Measurements from ENCODE around the gene ACVR2B.

The ACVR2B gene

DNA sequence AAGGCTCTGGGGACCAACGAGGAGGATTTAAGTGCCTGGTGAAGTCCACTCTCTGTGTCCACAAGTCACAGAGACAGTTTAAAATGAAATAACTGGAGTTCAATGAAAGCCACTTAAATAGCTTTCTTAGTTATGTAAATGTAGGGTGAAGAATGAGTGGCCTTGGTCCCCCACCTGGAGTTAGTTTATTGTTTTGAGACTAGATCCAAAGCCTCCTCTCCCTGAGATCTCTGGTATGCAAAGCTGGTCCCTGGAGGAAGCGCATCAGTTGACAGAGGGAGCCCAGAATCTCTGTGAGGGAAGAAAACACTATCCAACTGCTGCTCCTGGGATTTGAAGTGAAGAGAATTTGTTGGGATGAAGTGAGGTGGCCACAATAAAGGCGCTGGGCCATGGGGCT lies 83.0 kb downstream of the ACVR2B start:
- Histone ChIP-seq H3K4me2 (ENCODE audit: low read length) (no peak overlapping the region), H3K9me2 (replicated peaks; ENCODE audit: control insufficient read depth, low read length) (no peaks in the 10 kb centered on the region), H3K4me3 (ENCODE audit: low read length) (no peak overlapping the region), H3K36me3 (ENCODE audit: control insufficient read depth, low read length) (no peaks in the 10 kb centered on the region), H3K4me1 (ENCODE audit: control insufficient read depth, low read length) (no peaks in the 10 kb centered on the region), H3K27me3 (ENCODE audit: control insufficient read depth, low read length) (no peaks in the 10 kb centered on the region), H3K27ac (ENCODE audit: low read depth, low read length) (no peak overlapping the region), H3K79me2 (ENCODE audit: control insufficient read depth, low read length) (no peaks in the 10 kb centered on the region), H3K9me3 (ENCODE audit: control insufficient read depth, insufficient read depth, low read length) (no peaks in the 10 kb centered on the region), H3F3A (ENCODE audit: control insufficient read depth, insufficient read depth) (no peaks in the 10 kb centered on the region), H4K20me1 (ENCODE audit: control insufficient read depth, insufficient read depth, low read depth, low read length) (no peaks in the 10 kb centered on the region)
- TF ChIP-seq, protein P1, sequence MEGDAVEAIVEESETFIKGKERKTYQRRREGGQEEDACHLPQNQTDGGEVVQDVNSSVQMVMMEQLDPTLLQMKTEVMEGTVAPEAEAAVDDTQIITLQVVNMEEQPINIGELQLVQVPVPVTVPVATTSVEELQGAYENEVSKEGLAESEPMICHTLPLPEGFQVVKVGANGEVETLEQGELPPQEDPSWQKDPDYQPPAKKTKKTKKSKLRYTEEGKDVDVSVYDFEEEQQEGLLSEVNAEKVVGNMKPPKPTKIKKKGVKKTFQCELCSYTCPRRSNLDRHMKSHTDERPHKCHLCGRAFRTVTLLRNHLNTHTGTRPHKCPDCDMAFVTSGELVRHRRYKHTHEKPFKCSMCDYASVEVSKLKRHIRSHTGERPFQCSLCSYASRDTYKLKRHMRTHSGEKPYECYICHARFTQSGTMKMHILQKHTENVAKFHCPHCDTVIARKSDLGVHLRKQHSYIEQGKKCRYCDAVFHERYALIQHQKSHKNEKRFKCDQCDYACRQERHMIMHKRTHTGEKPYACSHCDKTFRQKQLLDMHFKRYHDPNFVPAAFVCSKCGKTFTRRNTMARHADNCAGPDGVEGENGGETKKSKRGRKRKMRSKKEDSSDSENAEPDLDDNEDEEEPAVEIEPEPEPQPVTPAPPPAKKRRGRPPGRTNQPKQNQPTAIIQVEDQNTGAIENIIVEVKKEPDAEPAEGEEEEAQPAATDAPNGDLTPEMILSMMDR (IDR thresholded peaks at IDR 0.05; ENCODE audit: low read depth, low read length, poor library complexity, severe bottlenecking): no peak
- TF ChIP-seq EZH2phosphoT487 (IDR thresholded peaks at IDR 0.05; ENCODE audit: borderline replicate concordance, low read length): no peak

DNA sequence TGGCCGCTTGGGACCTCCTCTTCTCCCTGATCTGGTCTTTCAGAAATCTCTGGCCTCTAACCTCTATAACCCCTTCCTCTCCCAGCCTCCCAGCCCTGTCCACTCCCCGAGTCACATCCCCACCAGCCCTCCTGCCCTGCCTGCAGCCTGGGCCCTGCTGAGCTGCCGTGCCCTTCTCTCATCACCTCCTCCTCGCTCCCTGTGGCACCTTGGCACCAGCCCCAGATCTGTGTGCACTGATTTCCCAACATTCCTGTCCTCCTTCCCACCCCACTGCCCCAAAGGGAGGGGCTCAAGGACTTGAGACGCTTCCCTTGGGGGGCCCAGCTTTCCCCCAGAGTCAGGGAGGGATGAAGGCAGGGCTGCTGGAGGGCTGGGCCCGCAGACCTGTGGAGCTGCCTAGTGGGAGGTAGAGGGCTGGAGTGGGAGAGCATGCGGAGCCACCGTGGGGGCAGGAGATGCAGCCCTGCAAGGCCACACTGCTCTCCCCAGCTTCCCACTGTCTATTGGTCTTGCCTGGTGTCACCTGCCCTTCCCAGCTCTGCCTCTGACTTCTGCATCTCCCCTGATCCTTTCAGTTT lies 85.2 kb downstream of the ACVR2B start:
- Histone ChIP-seq H3K4me3 (ENCODE audit: low read length) (no peak overlapping the region), H3K27ac (ENCODE audit: low read depth, low read length) (no peak overlapping the region), H3K79me2 (ENCODE audit: control insufficient read depth, low read length) (no peaks in the 10 kb centered on the region), H3K4me1 (ENCODE audit: control insufficient read depth, low read length) (no peaks in the 10 kb centered on the region), H4K20me1 (ENCODE audit: control insufficient read depth, insufficient read depth, low read depth, low read length) (no peaks in the 10 kb centered on the region), H3F3A (ENCODE audit: control insufficient read depth, insufficient read depth) (no peaks in the 10 kb centered on the region), H3K27me3 (ENCODE audit: control insufficient read depth, low read length) (no peaks in the 10 kb centered on the region), H3K4me2 (ENCODE audit: low read length) (no peak overlapping the region), H3K9me3 (ENCODE audit: control insufficient read depth, insufficient read depth, low read length) (no peaks in the 10 kb centered on the region), H3K36me3 (ENCODE audit: control insufficient read depth, low read length) (no peaks in the 10 kb centered on the region), H3K9me2 (replicated peaks; ENCODE audit: control insufficient read depth, low read length) (no peaks in the 10 kb centered on the region)
- no peak for TF ChIP-seq EZH2phosphoT487 (IDR thresholded peaks at IDR 0.05; ENCODE audit: borderline replicate concordance, low read length)
- TF ChIP-seq, protein P1 (IDR thresholded peaks at IDR 0.05; ENCODE audit: low read depth, low read length, poor library complexity, severe bottlenecking): no peak

DNA sequence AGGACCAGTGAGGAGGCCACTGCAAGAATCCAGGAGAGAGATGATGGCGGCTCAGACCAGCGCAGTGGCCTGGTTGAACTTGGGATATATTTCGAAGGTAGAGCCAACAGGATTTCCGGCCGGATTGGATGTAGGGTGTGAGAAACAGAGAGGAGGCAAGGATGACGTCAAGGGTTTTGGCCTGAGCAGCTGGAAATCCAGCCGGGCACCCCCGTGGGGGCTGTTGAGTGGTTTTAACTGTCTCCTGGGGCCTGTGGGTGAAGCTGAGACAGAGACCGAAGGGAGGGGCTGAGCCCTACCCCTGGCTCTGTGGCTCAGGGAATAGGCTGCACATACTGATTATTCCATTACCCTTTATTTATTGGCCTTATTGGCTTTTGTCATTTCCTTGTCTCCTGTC lies 88.1 kb downstream of the ACVR2B start:
- Histone ChIP-seq H3F3A (ENCODE audit: control insufficient read depth, insufficient read depth) (no peaks in the 10 kb centered on the region), H3K9me3 (ENCODE audit: control insufficient read depth, insufficient read depth, low read length) (no peaks in the 10 kb centered on the region), H3K27ac (ENCODE audit: low read depth, low read length) (no peak overlapping the region), H3K27me3 (ENCODE audit: control insufficient read depth, low read length) (no peaks in the 10 kb centered on the region), H3K79me2 (ENCODE audit: control insufficient read depth, low read length) (no peaks in the 10 kb centered on the region), H3K4me2 (ENCODE audit: low read length) (no peak overlapping the region), H3K4me3 (ENCODE audit: low read length) (no peak overlapping the region), H3K9me2 (replicated peaks; ENCODE audit: control insufficient read depth, low read length) (no peaks in the 10 kb centered on the region), H3K36me3 (ENCODE audit: control insufficient read depth, low read length) (no peaks in the 10 kb centered on the region), H4K20me1 (ENCODE audit: control insufficient read depth, insufficient read depth, low read depth, low read length) (no peaks in the 10 kb centered on the region), H3K4me1 (ENCODE audit: control insufficient read depth, low read length) (no peaks in the 10 kb centered on the region)
- TF ChIP-seq, protein P1 (IDR thresholded peaks at IDR 0.05; ENCODE audit: low read depth, low read length, poor library complexity, severe bottlenecking): no peak
- TF ChIP-seq EZH2phosphoT487 (IDR thresholded peaks at IDR 0.05; ENCODE audit: borderline replicate concordance, low read length): no peak
